Activated T-cell treated with anti-CD3 and anti-CD28 coated beads, Interleukin-2, amount 50 U/mL, for 24 hours (primary cell): ENCODE results near the gene KCNC3.

Source experiments
- DNase-seq: peaks from one replicate; pipeline ENCODE4 v3.0.0-alpha.2; 2020
- H3K27ac Mint-ChIP-seq: 2 replicates; pipeline ENCODE4 v1.8.0; 2020; ENCODE audit warnings: mild to moderate bottlenecking, mixed read lengths
- H3K27me3 Mint-ChIP-seq: 2 replicates; pipeline ENCODE4 v1.8.0; 2020; ENCODE audit warnings: mixed read lengths
- H3K36me3 Mint-ChIP-seq: 2 replicates; pipeline ENCODE4 v1.8.0; 2020; ENCODE audit warnings: low read depth, mixed read lengths
- H3K4me1 Mint-ChIP-seq: 2 replicates; pipeline ENCODE4 v1.8.0; 2020; ENCODE audit warnings: low read depth, mixed read lengths
- H3K4me3 Mint-ChIP-seq: 2 replicates; pipeline ENCODE4 v1.8.0; 2020; ENCODE audit warnings: mild to moderate bottlenecking, moderate library complexity, mixed read lengths
- H3K9me3 Mint-ChIP-seq: 2 replicates; pipeline ENCODE4 v1.8.0; 2020; ENCODE audit warnings: mixed read lengths

KCNC3 gene

GRCh38 chr19:50293263-50294004 is 35.7 kb downstream of the KCNC3 start:
- H3K27ac Mint-ChIP-seq = no peak overlapping the region
- no peaks in the 10 kb centered on the region for H3K36me3 Mint-ChIP-seq
- no peak overlapping the region for H3K4me3 Mint-ChIP-seq
- peaks cover 55% of the 10 kb centered on the region for H3K27me3 Mint-ChIP-seq
- no peaks in the 10 kb centered on the region for H3K4me1 Mint-ChIP-seq
- peaks cover 2% of the 10 kb centered on the region for H3K9me3 Mint-ChIP-seq
- DNase-seq = no peak

- Mint-ChIP-seq H3K36me3 (no peaks in the 10 kb centered on the region), H3K4me3 (no peak overlapping the region), H3K27me3 (peaks cover 60% of the 10 kb centered on the region), H3K9me3 (peaks cover 8% of the 10 kb centered on the region), H3K27ac (no peak overlapping the region), H3K4me1 (no peaks in the 10 kb centered on the region)
- DNase-seq = no peak
Measured at GRCh38 chr19:50292216-50292827, 36.9 kb downstream of the KCNC3 start.

GRCh38 chr19:50290775-50291174 is 38.4 kb downstream of the KCNC3 start:
- no peaks in the 10 kb centered on the region for H3K36me3 Mint-ChIP-seq
- no peak overlapping the region for H3K27ac Mint-ChIP-seq
- peaks cover 61% of the 10 kb centered on the region for H3K27me3 Mint-ChIP-seq
- no peak overlapping the region for H3K4me3 Mint-ChIP-seq
- DNase-seq = no peak
- H3K9me3 Mint-ChIP-seq = peaks cover 14% of the 10 kb centered on the region
- no peaks in the 10 kb centered on the region for H3K4me1 Mint-ChIP-seq

- peaks cover 61% of the 10 kb centered on the region for H3K27me3 Mint-ChIP-seq
- peaks cover 20% of the 10 kb centered on the region for H3K9me3 Mint-ChIP-seq
- DNase-seq = no peak
- no peak overlapping the region for H3K27ac Mint-ChIP-seq
- H3K4me1 Mint-ChIP-seq = no peaks in the 10 kb centered on the region
- H3K4me3 Mint-ChIP-seq = no peak overlapping the region
- H3K36me3 Mint-ChIP-seq = no peaks in the 10 kb centered on the region
Measured at GRCh38 chr19:50290011-50290410, 39.2 kb downstream of the KCNC3 start.

- Mint-ChIP-seq H3K27ac (no peak overlapping the region), H3K27me3 (peaks cover 59% of the 10 kb centered on the region), H3K4me1 (no peaks in the 10 kb centered on the region), H3K36me3 (no peaks in the 10 kb centered on the region), H3K4me3 (no peak overlapping the region), H3K9me3 (peaks cover 20% of the 10 kb centered on the region)
- no peak for DNase-seq
Measured at GRCh38 chr19:50288954-50289353, 40.2 kb downstream of the KCNC3 start.

GRCh38 chr19:50287331-50287730 is 41.8 kb downstream of the KCNC3 start:
- H3K9me3 Mint-ChIP-seq = peaks cover 20% of the 10 kb centered on the region
- no peak overlapping the region for H3K4me3 Mint-ChIP-seq
- H3K27ac Mint-ChIP-seq = no peak overlapping the region

GRCh38 chr19:50286443-50286842 is 42.7 kb downstream of the KCNC3 start:
- H3K9me3 Mint-ChIP-seq = peaks cover 20% of the 10 kb centered on the region
- no peak overlapping the region for H3K4me3 Mint-ChIP-seq

More at GRCh38 chr19:50287331-50287730, 41.8 kb downstream of the KCNC3 start:
- no peaks in the 10 kb centered on the region for H3K4me1 Mint-ChIP-seq
- no peaks in the 10 kb centered on the region for H3K36me3 Mint-ChIP-seq
- H3K27me3 Mint-ChIP-seq = peaks cover 44% of the 10 kb centered on the region
- DNase-seq = no peak

GRCh38 chr19:50285833-50286232 is 43.3 kb downstream of the KCNC3 start:
- Mint-ChIP-seq H3K9me3 (peaks cover 20% of the 10 kb centered on the region), H3K4me3 (no peak overlapping the region), H3K27ac (no peak overlapping the region), H3K36me3 (no peaks in the 10 kb centered on the region), H3K27me3 (peaks cover 35% of the 10 kb centered on the region), H3K4me1 (no peaks in the 10 kb centered on the region)
- DNase-seq = no peak

More at GRCh38 chr19:50286443-50286842, 42.7 kb downstream of the KCNC3 start:
- peaks cover 39% of the 10 kb centered on the region for H3K27me3 Mint-ChIP-seq
- no peaks in the 10 kb centered on the region for H3K4me1 Mint-ChIP-seq
- no peaks in the 10 kb centered on the region for H3K36me3 Mint-ChIP-seq
- H3K27ac Mint-ChIP-seq = no peak overlapping the region
- DNase-seq = no peak

GRCh38 chr19:50281491-50281890 is 47.7 kb downstream of the KCNC3 start:
- Mint-ChIP-seq H3K36me3 (no peaks in the 10 kb centered on the region), H3K9me3 (peaks cover 7% of the 10 kb centered on the region), H3K27ac (no peak overlapping the region), H3K4me3 (no peak overlapping the region), H3K27me3 (peaks cover under 1% of the 10 kb centered on the region), H3K4me1 (no peaks in the 10 kb centered on the region)
- no peak for DNase-seq

- Mint-ChIP-seq H3K27ac (no peak overlapping the region), H3K9me3 (peaks cover 7% of the 10 kb centered on the region), H3K4me1 (no peaks in the 10 kb centered on the region), H3K4me3 (no peak overlapping the region), H3K27me3 (peaks cover 4% of the 10 kb centered on the region), H3K36me3 (no peaks in the 10 kb centered on the region)
- no peak for DNase-seq
Measured at GRCh38 chr19:50280983-50281382, 48.2 kb downstream of the KCNC3 start.

GRCh38 chr19:50280074-50280473 is 49.1 kb downstream of the KCNC3 start:
- Mint-ChIP-seq H3K4me3 (no peak overlapping the region), H3K4me1 (no peaks in the 10 kb centered on the region), H3K27me3 (peaks cover 12% of the 10 kb centered on the region)

GRCh38 chr19:50277966-50278580 is 51.1 kb downstream of the KCNC3 start:
- DNase-seq = no peak
- Mint-ChIP-seq H3K4me1 (no peaks in the 10 kb centered on the region), H3K9me3 (no peaks in the 10 kb centered on the region), H3K4me3 (no peak overlapping the region), H3K27me3 (peaks cover 12% of the 10 kb centered on the region), H3K36me3 (no peaks in the 10 kb centered on the region), H3K27ac (no peak overlapping the region)

More at GRCh38 chr19:50280074-50280473, 49.1 kb downstream of the KCNC3 start:
- peaks cover under 1% of the 10 kb centered on the region for H3K9me3 Mint-ChIP-seq
- H3K36me3 Mint-ChIP-seq = no peaks in the 10 kb centered on the region
- no peak overlapping the region for H3K27ac Mint-ChIP-seq
- DNase-seq = no peak

- no peaks in the 10 kb centered on the region for H3K4me1 Mint-ChIP-seq
- H3K36me3 Mint-ChIP-seq = no peaks in the 10 kb centered on the region
- no peaks in the 10 kb centered on the region for H3K9me3 Mint-ChIP-seq
- H3K27ac Mint-ChIP-seq = no peak overlapping the region
- H3K27me3 Mint-ChIP-seq = peaks cover 16% of the 10 kb centered on the region
- DNase-seq = no peak
- H3K4me3 Mint-ChIP-seq = no peak overlapping the region
Measured at GRCh38 chr19:50276370-50277063, 52.7 kb downstream of the KCNC3 start.

GRCh38 chr19:50275577-50276368 is 53.4 kb downstream of the KCNC3 start:
- H3K4me3 Mint-ChIP-seq = no peak overlapping the region
- H3K27me3 Mint-ChIP-seq = peaks cover 23% of the 10 kb centered on the region
- H3K27ac Mint-ChIP-seq = no peak overlapping the region
- no peaks in the 10 kb centered on the region for H3K9me3 Mint-ChIP-seq
- H3K36me3 Mint-ChIP-seq = no peaks in the 10 kb centered on the region
- no peaks in the 10 kb centered on the region for H3K4me1 Mint-ChIP-seq
- DNase-seq = no peak
